Measurements from ENCODE around the gene PIK3C3.

- TF ChIP-seq, protein P1, sequence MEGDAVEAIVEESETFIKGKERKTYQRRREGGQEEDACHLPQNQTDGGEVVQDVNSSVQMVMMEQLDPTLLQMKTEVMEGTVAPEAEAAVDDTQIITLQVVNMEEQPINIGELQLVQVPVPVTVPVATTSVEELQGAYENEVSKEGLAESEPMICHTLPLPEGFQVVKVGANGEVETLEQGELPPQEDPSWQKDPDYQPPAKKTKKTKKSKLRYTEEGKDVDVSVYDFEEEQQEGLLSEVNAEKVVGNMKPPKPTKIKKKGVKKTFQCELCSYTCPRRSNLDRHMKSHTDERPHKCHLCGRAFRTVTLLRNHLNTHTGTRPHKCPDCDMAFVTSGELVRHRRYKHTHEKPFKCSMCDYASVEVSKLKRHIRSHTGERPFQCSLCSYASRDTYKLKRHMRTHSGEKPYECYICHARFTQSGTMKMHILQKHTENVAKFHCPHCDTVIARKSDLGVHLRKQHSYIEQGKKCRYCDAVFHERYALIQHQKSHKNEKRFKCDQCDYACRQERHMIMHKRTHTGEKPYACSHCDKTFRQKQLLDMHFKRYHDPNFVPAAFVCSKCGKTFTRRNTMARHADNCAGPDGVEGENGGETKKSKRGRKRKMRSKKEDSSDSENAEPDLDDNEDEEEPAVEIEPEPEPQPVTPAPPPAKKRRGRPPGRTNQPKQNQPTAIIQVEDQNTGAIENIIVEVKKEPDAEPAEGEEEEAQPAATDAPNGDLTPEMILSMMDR (IDR thresholded peaks at IDR 0.05): no peak
- TF ChIP-seq POLR2A (IDR thresholded peaks at IDR 0.05): no peak
Measured at GRCh38 chr18:42048158-42048557, 93.1 kb downstream of the PIK3C3 start.
